ENCODE results near the gene GLIPR1L2. TPM values are rescaled to one million over a fixed set of nuclear protein-coding genes. Genes with fewer than 3 reads are reported as not detected.
A peak's percentile ranks its signal among the peaks of the same experiment; 100 is the strongest.

Gene GLIPR1L2
- total RNA-seq, 1 donor from 2014 or later = 0.20 TPM

- peaks cover 1% of the 10 kb centered on the region for H3K4me1 Mint-ChIP-seq
- H3K27ac Mint-ChIP-seq = no peak overlapping the region
- no peaks in the 10 kb centered on the region for H3K36me3 Mint-ChIP-seq (ENCODE audit: low read depth)
- H3K27me3 Mint-ChIP-seq = no peaks in the 10 kb centered on the region
- ChIA-PET CTCF (no interaction called here), POLR2A (no interaction called here)
- H3K4me3 Mint-ChIP-seq = no peak overlapping the region
- DNase-seq (no peak), ATAC-seq (ENCODE audit: low read depth) (no peak)
- intact Hi-C loops (cut with micrococcal nuclease) = no loop called here
- no peak for TF ChIP-seq CTCF (IDR thresholded peaks at IDR 0.05)
- no peaks in the 10 kb centered on the region for H3K9me3 Mint-ChIP-seq
Measured at GRCh38 chr12:75366629-75367028, 24.3 kb upstream of the GLIPR1L2 start.

DNA sequence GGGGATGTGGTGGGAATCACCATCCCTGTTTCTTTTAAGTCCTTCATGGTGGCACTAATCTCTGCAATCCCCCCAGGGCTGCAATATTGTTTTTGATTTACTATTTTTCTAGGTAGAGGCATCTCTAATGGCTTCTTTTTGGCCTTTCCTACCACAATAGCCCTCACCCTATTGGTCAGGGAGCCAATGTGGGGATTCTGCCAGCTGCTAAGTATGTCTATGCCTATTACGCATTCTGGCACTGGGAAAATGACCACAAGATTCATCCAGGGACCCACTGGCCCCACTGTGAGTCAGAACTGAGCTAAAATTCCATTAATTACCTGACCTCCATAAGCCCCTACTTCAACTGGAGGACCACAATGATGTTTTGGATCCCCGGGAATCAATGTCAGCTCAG is 15.9 kb upstream of the GLIPR1L2 start:
- Mint-ChIP-seq H3K27ac (no peak overlapping the region), H3K36me3 (ENCODE audit: low read depth) (no peaks in the 10 kb centered on the region), H3K9me3 (no peaks in the 10 kb centered on the region), H3K4me1 (no peaks in the 10 kb centered on the region), H3K4me3 (no peak overlapping the region), H3K27me3 (no peaks in the 10 kb centered on the region)
- CTCF ChIA-PET = no interaction called here
- DNase-seq (no peak), ATAC-seq (ENCODE audit: low read depth) (no peak)
- POLR2A ChIA-PET = no interaction called here
- intact Hi-C loops (cut with micrococcal nuclease) = no loop called here
- TF ChIP-seq CTCF (IDR thresholded peaks at IDR 0.05) = no peak

GRCh38 chr12:75378354-75378753 is 12.5 kb upstream of the GLIPR1L2 start:
- DNase-seq = no peak
- TF ChIP-seq CTCF (IDR thresholded peaks at IDR 0.05) = no peak
- Mint-ChIP-seq H3K27me3 (no peaks in the 10 kb centered on the region), H3K4me3 (no peak overlapping the region), H3K36me3 (ENCODE audit: low read depth) (peaks cover 2% of the 10 kb centered on the region), H3K9me3 (no peaks in the 10 kb centered on the region), H3K27ac (no peak overlapping the region), H3K4me1 (no peaks in the 10 kb centered on the region)
- no peak for ATAC-seq (ENCODE audit: low read depth)
- ChIA-PET CTCF (no interaction called here), POLR2A (no interaction called here)
- intact Hi-C loops (cut with micrococcal nuclease) = no loop called here

DNA sequence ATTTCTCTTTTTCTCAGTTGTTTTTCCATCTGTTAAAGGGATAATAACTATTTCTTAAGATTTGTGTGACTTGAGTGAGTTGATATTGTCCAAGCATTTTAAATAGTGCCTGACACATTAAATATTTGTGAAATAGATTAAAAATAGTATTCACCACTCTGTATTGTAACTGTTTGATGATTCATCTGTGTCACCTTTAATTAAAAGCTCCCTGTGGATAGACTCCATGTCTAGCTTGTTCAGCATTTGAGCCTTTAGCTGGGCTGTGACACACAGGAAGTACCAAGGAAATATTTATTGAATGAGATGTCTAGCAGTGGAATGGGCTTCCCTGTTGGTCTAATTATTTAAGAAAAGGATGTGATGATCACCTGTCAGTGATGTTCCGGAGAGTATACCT is 1.8 kb upstream of the GLIPR1L2 start:
- Mint-ChIP-seq H3K9me3 (no peaks in the 10 kb centered on the region), H3K4me3 (no peak overlapping the region), H3K4me1 (peaks cover 38% of the 10 kb centered on the region), H3K27ac (peak overlapping the region; percentile 42), H3K36me3 (ENCODE audit: low read depth) (peaks cover 4% of the 10 kb centered on the region), H3K27me3 (no peaks in the 10 kb centered on the region)
- CTCF ChIA-PET = interaction anchor here (0.7 kb wide), 1 partner anchor 116 kb away, joined by 3 read pairs; no protein-coding TSS in a partner anchor
- DNase-seq (no peak), ATAC-seq (ENCODE audit: low read depth) (no peak)
- TF ChIP-seq CTCF (IDR thresholded peaks at IDR 0.05) = no peak
- intact Hi-C loops (cut with micrococcal nuclease) = no loop called here
- POLR2A ChIA-PET = interaction anchor here (0.5 kb wide), 2 partner anchors 9 to 1584 kb away, joined by 3 to 10 read pairs; no protein-coding TSS in a partner anchor

GRCh38 chr12:75389706-75390105 is 1.2 kb upstream of the GLIPR1L2 start:
- Mint-ChIP-seq H3K27ac (peak overlapping the region; percentile 97), H3K27me3 (no peaks in the 10 kb centered on the region), H3K9me3 (no peaks in the 10 kb centered on the region), H3K4me3 (peak overlapping the region; percentile 94), H3K36me3 (ENCODE audit: low read depth) (peaks cover 4% of the 10 kb centered on the region), H3K4me1 (peaks cover 38% of the 10 kb centered on the region)
- DNase-seq (no peak), ATAC-seq (ENCODE audit: low read depth) (no peak)
- TF ChIP-seq CTCF (IDR thresholded peaks at IDR 0.05) = no peak
- ChIA-PET CTCF (no interaction called here), POLR2A (interaction anchor here (0.5 to 3.6 kb wide), 4 partner anchors 9 to 1583 kb away, joined by 3 to 11 read pairs (median 6); partner anchors contain the start of gene BBS10)
- intact Hi-C loops (cut with micrococcal nuclease) = loop anchor here (2.0 to 10.0 kb wide), 4 partner anchors 48 to 1675 kb away; partner anchors contain the start of genes E2F7 and OSBPL8
